Measurements from ENCODE around the gene ALDH6A1.
A peak's percentile ranks its signal among the peaks of the same experiment; 100 is the strongest.

ALDH6A1 gene

DNA sequence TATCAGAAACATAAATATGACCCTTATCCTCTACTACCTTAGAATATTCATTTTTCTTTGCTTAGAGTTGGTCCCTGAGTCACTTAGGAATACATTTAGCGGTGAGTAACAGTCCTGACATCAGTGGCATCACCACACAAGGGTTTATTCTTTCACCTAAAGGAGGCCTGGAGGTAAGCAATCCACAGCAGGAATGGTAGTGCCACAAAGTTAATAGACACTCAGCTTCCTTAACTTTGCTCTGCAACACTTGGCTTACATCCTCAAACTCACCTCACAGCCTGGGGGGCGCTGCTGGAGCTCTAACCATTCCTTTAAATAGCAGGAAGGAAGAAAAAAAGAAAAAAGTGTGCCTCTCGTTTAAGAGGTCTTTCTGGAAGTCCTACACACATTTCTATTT is 36.0 kb downstream of the ALDH6A1 start:
- DNase-seq = peak; percentile 4

DNA sequence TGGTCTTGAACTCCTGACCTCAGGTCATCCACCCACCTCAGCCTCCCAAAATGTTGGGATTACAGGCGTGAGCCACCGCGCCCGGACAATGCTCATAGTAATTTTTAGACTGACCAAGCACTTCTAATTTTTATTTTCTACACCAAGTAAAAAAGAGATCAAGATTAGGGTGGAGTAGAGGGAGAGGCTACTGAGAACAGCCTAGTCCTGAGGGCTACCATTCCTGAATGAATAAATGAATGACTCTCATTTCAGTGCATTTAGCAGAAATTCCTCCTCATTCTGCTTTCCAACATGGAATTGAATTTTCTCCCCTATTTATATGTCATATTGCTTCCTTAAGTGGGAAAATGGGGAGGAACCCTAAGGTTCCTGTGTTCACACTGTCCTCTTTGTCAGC is 38.7 kb downstream of the ALDH6A1 start:
- no peak for DNase-seq

- no peak for DNase-seq
These were observed 42.0 kb downstream of the ALDH6A1 start for GRCh38 chr14:74042296-74042695.

- peak; percentile 61 for DNase-seq
These were observed 46.0 kb downstream of the ALDH6A1 start for GRCh38 chr14:74038020-74038859.

GRCh38 chr14:74035556-74035955 is 48.7 kb downstream of the ALDH6A1 start:
- DNase-seq = peak; percentile 18

DNA sequence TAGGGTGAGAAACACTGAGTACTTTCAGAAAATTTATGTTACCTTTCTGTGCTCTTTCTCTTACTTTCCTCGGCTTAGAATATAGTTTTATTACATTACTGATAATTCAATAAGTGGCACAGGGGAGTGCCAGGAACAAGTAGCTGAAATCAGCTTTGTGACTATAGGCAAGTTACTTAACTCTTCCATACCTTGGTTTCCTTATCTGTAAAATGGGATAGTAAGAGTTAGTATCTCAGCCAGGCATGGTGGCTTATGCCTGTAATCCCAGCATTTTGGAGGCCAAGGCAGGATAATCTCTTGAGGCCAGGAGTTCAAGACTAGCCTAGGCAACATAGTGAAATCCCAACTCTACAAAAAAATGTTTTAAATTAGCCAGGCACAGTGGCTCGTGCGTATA is 49.7 kb downstream of the ALDH6A1 start:
- no peak for DNase-seq

GRCh38 chr14:74029136-74029535 is 55.1 kb downstream of the ALDH6A1 start:
- DNase-seq = no peak

DNA sequence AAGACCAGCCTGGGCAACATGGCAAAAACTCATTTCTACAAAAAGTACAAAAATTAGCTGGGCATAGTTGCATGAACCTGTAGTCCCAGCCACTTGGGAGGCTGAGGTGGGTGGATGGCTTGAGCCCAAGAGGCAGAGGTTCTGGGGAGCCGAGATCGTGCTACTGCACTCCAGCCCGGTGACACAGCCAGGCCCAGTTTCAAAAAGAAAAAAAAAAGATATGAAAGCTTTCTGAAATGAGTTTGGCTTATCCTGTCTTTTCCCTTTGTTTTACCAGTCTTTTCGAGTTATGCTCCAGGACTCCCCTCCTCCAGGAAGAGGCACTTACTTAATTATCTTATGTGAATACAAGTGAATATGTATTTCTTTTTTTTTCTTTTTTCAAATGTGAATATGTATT is 61.9 kb downstream of the ALDH6A1 start:
- DNase-seq = no peak

GRCh38 chr14:74019408-74020137 is 64.7 kb downstream of the ALDH6A1 start:
- no peak for DNase-seq

- DNase-seq = peak; percentile 81
These were observed 65.5 kb downstream of the ALDH6A1 start, which contains the start of the genes BBOF1 and ENTPD5 for GRCh38 chr14:74018586-74019407. Gene BBOF1 (plus strand): TSS chr14:74019349. CDS start chr14:74019479, 130 bp downstream. Gene ENTPD5 (minus strand): TSS chr14:74019288. CDS start chr14:73988102, 31,186 bp downstream.

DNA sequence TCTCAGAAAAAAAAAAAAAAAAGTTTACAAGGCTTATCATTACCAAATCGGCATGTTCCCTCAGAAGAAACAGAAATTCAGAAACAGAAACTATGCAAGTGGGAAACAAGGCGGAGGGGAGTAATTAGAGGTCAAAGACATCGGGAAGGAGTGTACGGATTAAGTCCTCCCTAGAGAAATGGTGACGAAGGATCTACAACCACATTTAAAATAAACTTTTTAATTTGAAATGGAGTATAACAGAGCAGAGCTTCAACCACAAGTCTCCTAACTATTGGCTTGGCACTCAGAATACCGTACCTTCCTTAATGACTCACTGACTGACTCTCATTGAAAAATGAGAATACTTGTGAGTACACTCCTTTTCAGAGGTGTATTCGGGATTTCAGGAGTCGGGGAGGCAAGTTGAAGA is 66.1 kb downstream of the ALDH6A1 start:
- DNase-seq = no peak

- DNase-seq = no peak
These were observed 68.3 kb downstream of the ALDH6A1 start for GRCh38 chr14:74015963-74016362.

DNA sequence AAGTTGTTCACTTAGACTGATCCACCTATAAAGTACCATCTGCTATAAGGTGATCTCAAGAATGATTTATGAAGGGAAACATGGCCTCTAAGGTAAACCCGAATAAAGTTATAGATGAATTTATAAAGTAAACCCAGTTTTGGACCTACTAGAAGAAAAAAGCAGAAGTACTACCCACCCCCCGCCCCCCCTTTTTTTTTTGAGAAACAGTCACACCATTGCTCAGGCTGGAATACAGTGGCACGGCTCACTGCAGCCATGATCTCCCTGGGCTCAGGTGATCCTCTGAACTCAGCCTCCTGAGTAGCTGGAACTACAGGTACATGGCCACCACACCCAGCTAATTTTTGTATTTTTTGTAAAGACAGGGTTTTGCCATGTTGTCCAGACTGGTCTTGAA is 69.1 kb downstream of the ALDH6A1 start:
- DNase-seq = no peak

GRCh38 chr14:74014299-74014698 is 70.0 kb downstream of the ALDH6A1 start:
- no peak for DNase-seq

DNA sequence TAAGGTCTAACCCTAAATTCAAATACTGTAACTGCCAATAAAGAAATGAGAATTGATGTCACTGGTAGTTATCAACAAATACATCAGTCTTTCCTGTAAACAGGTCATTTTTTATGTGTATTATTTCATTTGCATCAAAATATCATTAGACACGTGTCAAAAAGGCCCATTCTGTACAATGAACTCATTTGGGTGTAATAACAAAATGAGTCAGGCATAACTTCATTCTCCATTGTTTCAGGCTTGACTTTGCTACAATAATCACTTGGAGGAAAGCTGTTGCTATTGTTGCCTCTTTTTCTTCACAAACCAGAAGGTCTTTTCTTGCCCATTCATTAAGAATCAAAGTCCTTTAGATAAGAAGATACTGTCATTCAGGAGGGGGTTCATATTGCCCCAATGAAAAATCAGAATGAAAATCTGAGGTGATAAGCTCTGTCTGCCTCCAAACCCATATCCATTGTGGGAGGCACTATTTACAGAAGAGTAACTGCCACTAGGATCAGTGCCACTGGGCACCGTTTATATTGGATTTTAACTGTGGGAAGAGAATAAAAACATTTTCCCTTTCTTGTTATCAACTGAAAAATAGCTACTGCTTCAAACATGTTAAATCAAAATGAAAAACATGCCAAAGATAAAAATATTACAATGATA is 75.3 kb downstream of the ALDH6A1 start:
- DNase-seq = no peak

Measured in NCI-H82 (cell line).